HEK293 (cell line): Measurements from ENCODE around the gene RPP38.
A peak's percentile ranks its signal among the peaks of the same experiment; 100 is the strongest.

ENCODE experiments used
- CTCF ChIA-PET: fragments of 350-600 bp; formaldehyde crosslinking; extraction: SDS; loops from one replicate; lab custom pipeline; 2021; ENCODE audit warnings: antibody characterized with exemption; lab: Yijun Ruan, JAX
- POLR2A ChIA-PET: fragments of 300-600 bp; formaldehyde crosslinking; extraction: SDS; loops from one replicate; lab custom pipeline; 2020; ENCODE audit warnings: antibody characterized with exemption, inconsistent platforms; lab: Yijun Ruan, JAX
- H3K27ac ChIP-seq: fragments of 200-500 bp; sonication (Bioruptor generic); 2 replicates; pipeline ENCODE4 v1.5.1; 2014; ENCODE audit warnings: low read depth, low read length, control low read depth, inconsistent platforms; ENCODE audit errors: extremely low read depth
- H3K36me3 ChIP-seq, 2 experiments: fragments of 200-500 bp in 1 of 2; sonication (Bioruptor generic) in 1 of 2; 1 replicate in 1 of 2; 2 replicates in 1 of 2; pipeline ENCODE4 v1.5.1; 2014 to 2017; ENCODE audit warnings: inconsistent platforms in 2 of 2, low read length in 2 of 2; ENCODE audit not compliant: control insufficient read depth in 2 of 2, insufficient read depth in 1 of 2
- H3K4me1 ChIP-seq: fragments of 200-500 bp; sonication (Bioruptor generic); 2 replicates; pipeline ENCODE4 v1.5.1; 2014; ENCODE audit warnings: mild to moderate bottlenecking, low read length, inconsistent platforms; ENCODE audit not compliant: control insufficient read depth, insufficient read depth
- H3K4me3 ChIP-seq: 2 replicates; pipeline ENCODE4 v1.5.1; 2011; ENCODE audit warnings: low read depth, mild to moderate bottlenecking, control low read depth, low read length, moderate library complexity
- H3K9me3 ChIP-seq: fragments of 200-500 bp; sonication (Bioruptor generic); 2 replicates; pipeline ENCODE4 v1.5.1; 2014; ENCODE audit warnings: low read depth, low read length, inconsistent platforms; ENCODE audit not compliant: control insufficient read depth, insufficient read depth
- GFI1B ChIP-seq: fragments of 450-650 bp; formaldehyde crosslinking; IDR thresholded peaks from 2 replicates; pipeline ENCODE4 v1.5.1; 2016; ENCODE audit warnings: missing biosample characterization, missing genetic modification characterization
- OSR2 ChIP-seq: fragments of 450-650 bp; formaldehyde crosslinking; IDR thresholded peaks from 2 replicates; pipeline ENCODE4 v1.5.1; 2016; ENCODE audit warnings: missing biosample characterization, missing genetic modification characterization
- PRDM1 ChIP-seq: fragments of 450-650 bp; formaldehyde crosslinking; IDR thresholded peaks from 2 replicates; pipeline ENCODE4; 2016; ENCODE audit warnings: missing biosample characterization, missing genetic modification characterization
- RBAK ChIP-seq: fragments of 450-650 bp; formaldehyde crosslinking; IDR thresholded peaks from 2 replicates; pipeline ENCODE4 v1.5.1; 2016; ENCODE audit warnings: missing biosample characterization, missing genetic modification characterization
- ZEB2 ChIP-seq: fragments of 450-650 bp; formaldehyde crosslinking; IDR thresholded peaks from 2 replicates; pipeline ENCODE4 v1.5.1; 2016; ENCODE audit warnings: missing biosample characterization, missing genetic modification characterization
- ZNF121 ChIP-seq: fragments of 450-650 bp; formaldehyde crosslinking; IDR thresholded peaks from 2 replicates; pipeline ENCODE4 v1.5.1; 2016; ENCODE audit warnings: missing biosample characterization, missing genetic modification characterization
- ZNF133 ChIP-seq: fragments of 450-650 bp; formaldehyde crosslinking; IDR thresholded peaks from 2 replicates; pipeline ENCODE4 v1.5.1; 2016; ENCODE audit warnings: missing biosample characterization, missing genetic modification characterization
- ZNF202 ChIP-seq: fragments of 450-650 bp; formaldehyde crosslinking; IDR thresholded peaks from 2 replicates; pipeline ENCODE4 v1.5.1; 2016; ENCODE audit warnings: missing biosample characterization, missing genetic modification characterization, borderline replicate concordance
- ZNF23 ChIP-seq: fragments of 450-650 bp; formaldehyde crosslinking; IDR thresholded peaks from 2 replicates; pipeline ENCODE4 v1.5.1; 2016; ENCODE audit warnings: missing biosample characterization, missing genetic modification characterization, borderline replicate concordance
- ZNF324 ChIP-seq: fragments of 450-650 bp; formaldehyde crosslinking; IDR thresholded peaks from 2 replicates; pipeline ENCODE4 v1.5.1; 2016; ENCODE audit warnings: missing biosample characterization, missing genetic modification characterization
- ZNF366 ChIP-seq: fragments of 450-650 bp; formaldehyde crosslinking; conservative IDR thresholded peaks from 2 replicates; pipeline ENCODE4 v1.5.1; 2016; ENCODE audit warnings: missing biosample characterization, missing genetic modification characterization
- TF ChIP-seq, protein P1 (sequence below): IDR thresholded peaks from 2 replicates; pipeline ENCODE4 v1.6.1; 2011; ENCODE audit warnings: mild to moderate bottlenecking, low read depth, low read length, borderline replicate concordance
- TF ChIP-seq, protein P2 (sequence below): fragments of 450-650 bp; formaldehyde crosslinking; IDR thresholded peaks from 2 replicates; pipeline ENCODE4 v1.5.1; 2016; ENCODE audit warnings: missing biosample characterization, missing genetic modification characterization, low read depth
- TF ChIP-seq, protein P3 (sequence below): fragments of 450-650 bp; formaldehyde crosslinking; IDR thresholded peaks from 2 replicates; pipeline ENCODE4 v1.5.1; 2016; ENCODE audit warnings: missing biosample characterization, missing genetic modification characterization
- TF ChIP-seq, protein P4 (sequence below): fragments of 450-650 bp; IDR thresholded peaks from 2 replicates; pipeline ENCODE4 v1.5.1; 2018; ENCODE audit warnings: missing biosample characterization, mild to moderate bottlenecking, missing genetic modification characterization

The RPP38 gene

DNA sequence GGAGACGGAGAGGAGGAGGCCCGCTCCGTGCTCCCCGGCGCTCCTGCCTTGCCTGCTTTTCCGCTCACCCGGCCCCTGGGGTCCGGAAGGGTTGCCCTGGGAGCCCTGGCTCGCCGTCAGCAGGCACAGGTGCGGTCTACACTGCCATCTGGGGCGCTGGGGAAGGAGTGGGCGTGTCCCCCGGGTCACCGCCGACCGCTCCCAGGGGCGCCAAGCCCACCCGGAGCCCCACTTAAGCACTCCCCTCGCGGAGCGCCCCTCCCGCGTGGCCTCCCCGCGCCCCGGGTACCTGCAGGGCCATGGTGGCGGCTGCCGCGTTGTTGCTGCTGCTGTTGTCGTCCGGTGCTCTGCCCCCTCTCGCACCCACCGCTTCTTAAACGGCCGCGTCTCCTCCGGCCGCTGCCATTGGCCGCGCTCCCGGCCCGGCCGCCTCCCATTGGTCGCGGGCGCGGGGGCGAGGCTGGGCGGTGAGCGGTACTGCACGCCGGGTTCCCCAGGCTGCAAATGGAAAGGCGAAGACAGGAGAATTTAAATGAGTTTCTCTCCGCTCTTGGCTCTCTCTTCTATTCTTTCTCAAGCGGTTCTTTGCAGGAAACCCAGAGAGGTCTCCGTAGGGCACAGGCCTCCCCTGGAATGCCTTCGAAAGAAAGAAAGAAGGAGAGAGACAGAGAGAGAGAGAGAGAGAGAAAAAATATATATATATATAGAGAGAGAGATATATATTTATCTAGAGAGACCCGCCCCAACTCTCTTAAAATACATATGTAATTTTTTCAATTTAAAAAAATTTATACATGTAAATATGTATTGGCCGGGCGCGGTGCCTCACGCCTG lies 8.5 kb upstream of the RPP38 start, which contains the start of gene ACBD7 (continued):
- TF ChIP-seq RBAK (tag by site-specific recombination) = no peak
- TF ChIP-seq ZEB2 (tag by site-specific recombination) = peak; percentile 90
- TF ChIP-seq ZNF23 (tag by site-specific recombination) = no peak
- TF ChIP-seq, all 188 proteins: peak for 63

DNA sequence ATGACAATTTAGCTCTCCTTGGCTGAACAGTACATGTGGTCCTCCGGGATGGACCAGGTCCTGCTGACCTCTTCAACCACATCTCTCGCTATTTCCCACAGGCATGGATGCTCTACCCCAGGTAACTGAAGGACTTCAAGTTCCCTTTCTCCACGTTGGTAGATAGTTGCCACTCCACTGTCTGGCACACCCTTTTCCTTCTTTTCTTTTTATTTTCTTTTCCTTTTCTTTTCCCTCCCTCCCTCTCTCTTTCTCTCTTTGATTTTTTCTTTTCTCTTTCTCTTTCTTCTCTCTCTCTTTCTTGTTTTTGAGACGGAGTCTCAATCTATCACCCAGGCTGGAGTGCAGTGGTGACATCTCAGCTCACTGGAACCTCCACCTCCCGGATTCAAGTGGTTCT lies 5.7 kb upstream of the RPP38 start:
- Histone ChIP-seq H3K27ac (no peak overlapping the region), H3K4me1 (no peaks in the 10 kb centered on the region), H3K9me3 (no peaks in the 10 kb centered on the region), H3K4me3 (no peak overlapping the region), H3K36me3 (no peaks in the 10 kb centered on the region)
- CTCF ChIA-PET = interaction anchor here (0.7 kb wide), 1 partner anchor 1558 kb away, joined by 3 read pairs; no protein-coding TSS in a partner anchor
- POLR2A ChIA-PET = no interaction called here
- TF ChIP-seq ZNF202 (no peak), ZNF324 (tag by site-specific recombination) (no peak), ZNF121 (tag by site-specific recombination) (no peak), ZNF133 (tag by site-specific recombination) (no peak), GFI1B (tag by site-specific recombination) (no peak), PRDM1 (tag by site-specific recombination) (peak; percentile 73), ZNF366 (tag by site-specific recombination) (peak; percentile 54; the same call in 1 of the 2 replicates)
- TF ChIP-seq, protein P1, sequence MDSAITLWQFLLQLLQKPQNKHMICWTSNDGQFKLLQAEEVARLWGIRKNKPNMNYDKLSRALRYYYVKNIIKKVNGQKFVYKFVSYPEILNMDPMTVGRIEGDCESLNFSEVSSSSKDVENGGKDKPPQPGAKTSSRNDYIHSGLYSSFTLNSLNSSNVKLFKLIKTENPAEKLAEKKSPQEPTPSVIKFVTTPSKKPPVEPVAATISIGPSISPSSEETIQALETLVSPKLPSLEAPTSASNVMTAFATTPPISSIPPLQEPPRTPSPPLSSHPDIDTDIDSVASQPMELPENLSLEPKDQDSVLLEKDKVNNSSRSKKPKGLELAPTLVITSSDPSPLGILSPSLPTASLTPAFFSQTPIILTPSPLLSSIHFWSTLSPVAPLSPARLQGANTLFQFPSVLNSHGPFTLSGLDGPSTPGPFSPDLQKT = no peak
- TF ChIP-seq, protein P2, sequence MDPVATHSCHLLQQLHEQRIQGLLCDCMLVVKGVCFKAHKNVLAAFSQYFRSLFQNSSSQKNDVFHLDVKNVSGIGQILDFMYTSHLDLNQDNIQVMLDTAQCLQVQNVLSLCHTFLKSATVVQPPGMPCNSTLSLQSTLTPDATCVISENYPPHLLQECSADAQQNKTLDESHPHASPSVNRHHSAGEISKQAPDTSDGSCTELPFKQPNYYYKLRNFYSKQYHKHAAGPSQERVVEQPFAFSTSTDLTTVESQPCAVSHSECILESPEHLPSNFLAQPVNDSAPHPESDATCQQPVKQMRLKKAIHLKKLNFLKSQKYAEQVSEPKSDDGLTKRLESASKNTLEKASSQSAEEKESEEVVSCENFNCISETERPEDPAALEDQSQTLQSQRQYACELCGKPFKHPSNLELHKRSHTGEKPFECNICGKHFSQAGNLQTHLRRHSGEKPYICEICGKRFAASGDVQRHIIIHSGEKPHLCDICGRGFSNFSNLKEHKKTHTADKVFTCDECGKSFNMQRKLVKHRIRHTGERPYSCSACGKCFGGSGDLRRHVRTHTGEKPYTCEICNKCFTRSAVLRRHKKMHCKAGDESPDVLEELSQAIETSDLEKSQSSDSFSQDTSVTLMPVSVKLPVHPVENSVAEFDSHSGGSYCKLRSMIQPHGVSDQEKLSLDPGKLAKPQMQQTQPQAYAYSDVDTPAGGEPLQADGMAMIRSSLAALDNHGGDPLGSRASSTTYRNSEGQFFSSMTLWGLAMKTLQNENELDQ = no peak

DNA sequence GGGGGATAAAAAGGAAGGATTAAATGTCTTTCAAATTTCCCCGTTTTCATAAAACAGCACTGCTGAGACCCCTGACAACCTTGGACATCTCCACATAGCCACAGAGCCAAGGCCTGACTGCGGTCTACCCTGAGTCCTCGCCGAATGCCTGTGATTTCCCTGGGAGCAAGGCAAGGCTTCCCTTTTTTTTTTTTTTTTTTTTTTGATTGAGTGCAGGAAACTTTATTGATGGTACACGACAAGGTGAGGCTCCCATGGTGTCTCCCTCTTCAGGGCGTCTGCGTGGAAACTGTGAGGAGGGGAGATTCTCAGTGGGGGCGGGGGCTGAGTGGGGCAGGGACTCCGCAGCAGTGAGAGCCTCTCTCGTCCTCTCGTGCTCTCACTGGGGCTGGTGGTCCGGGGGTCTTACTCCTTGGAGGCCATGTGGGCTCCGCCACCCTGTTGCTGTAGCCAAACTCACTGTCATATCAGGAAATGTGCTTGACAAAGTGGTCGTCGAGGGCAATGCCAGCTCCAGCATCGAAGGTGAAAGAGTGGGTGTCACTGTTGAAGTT lies 4.2 kb upstream of the RPP38 start:
- H3K4me3 ChIP-seq = no peak overlapping the region
- no peaks in the 10 kb centered on the region for H3K36me3 ChIP-seq
- ChIA-PET POLR2A (no interaction called here), CTCF (interaction anchor here (1.1 kb wide), 1 partner anchor 101 kb away, joined by 3 read pairs; no protein-coding TSS in a partner anchor)
- H3K9me3 ChIP-seq = no peaks in the 10 kb centered on the region
- no peaks in the 10 kb centered on the region for H3K4me1 ChIP-seq
- TF ChIP-seq OSR2 (tag by site-specific recombination) = no peak
- TF ChIP-seq, protein P3, sequence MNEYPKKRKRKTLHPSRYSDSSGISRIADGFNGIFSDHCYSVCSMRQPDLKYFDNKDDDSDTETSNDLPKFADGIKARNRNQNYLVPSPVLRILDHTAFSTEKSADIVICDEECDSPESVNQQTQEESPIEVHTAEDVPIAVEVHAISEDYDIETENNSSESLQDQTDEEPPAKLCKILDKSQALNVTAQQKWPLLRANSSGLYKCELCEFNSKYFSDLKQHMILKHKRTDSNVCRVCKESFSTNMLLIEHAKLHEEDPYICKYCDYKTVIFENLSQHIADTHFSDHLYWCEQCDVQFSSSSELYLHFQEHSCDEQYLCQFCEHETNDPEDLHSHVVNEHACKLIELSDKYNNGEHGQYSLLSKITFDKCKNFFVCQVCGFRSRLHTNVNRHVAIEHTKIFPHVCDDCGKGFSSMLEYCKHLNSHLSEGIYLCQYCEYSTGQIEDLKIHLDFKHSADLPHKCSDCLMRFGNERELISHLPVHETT (tag by site-specific recombination) = no peak
- TF ChIP-seq, protein P4, sequence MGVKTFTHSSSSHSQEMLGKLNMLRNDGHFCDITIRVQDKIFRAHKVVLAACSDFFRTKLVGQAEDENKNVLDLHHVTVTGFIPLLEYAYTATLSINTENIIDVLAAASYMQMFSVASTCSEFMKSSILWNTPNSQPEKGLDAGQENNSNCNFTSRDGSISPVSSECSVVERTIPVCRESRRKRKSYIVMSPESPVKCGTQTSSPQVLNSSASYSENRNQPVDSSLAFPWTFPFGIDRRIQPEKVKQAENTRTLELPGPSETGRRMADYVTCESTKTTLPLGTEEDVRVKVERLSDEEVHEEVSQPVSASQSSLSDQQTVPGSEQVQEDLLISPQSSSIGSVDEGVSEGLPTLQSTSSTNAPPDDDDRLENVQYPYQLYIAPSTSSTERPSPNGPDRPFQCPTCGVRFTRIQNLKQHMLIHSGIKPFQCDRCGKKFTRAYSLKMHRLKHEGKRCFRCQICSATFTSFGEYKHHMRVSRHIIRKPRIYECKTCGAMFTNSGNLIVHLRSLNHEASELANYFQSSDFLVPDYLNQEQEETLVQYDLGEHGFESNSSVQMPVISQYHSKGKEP (tag by site-specific recombination) = no peak
- H3K27ac ChIP-seq = no peak overlapping the region
